DMS153 treated with DMSO at 0.1 percent for 48 hours (cell line): Measurements from ENCODE around the gene ATP11B.

Experiments used
- DNase-seq: peaks from one replicate; lab custom pipeline; 2025; ENCODE audit not compliant: unreplicated experiment; lab: John Stamatoyannopoulos, UW

Gene ATP11B

GRCh38 chr3:182947888-182948287 lies 154.6 kb downstream of the ATP11B start:
- DNase-seq, result no peak

- DNase-seq, result no peak
Measured at GRCh38 chr3:182948305-182948704, 155.0 kb downstream of the ATP11B start.

DNA sequence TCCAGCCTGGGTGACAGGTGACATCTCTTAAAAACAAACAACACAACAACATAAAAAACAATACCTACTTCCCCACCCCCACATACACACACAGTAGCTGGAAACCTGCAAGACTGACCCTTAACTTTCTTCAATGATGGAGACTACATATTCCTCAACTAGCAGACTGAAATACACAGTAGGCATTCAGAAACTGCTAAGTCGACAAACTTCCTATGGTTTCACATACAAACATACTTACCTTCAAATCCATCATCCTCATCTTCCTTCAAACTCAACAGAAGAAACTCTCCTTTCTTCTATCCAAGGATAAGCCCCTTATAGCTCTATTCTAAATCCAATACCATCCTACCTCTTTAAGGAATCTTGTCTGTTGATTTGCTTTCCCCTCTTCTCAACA lies 156.4 kb downstream of the ATP11B start:
- DNase-seq, result no peak

- DNase-seq, result no peak
Measured at GRCh38 chr3:182954553-182955235, 161.4 kb downstream of the ATP11B start.

DNA sequence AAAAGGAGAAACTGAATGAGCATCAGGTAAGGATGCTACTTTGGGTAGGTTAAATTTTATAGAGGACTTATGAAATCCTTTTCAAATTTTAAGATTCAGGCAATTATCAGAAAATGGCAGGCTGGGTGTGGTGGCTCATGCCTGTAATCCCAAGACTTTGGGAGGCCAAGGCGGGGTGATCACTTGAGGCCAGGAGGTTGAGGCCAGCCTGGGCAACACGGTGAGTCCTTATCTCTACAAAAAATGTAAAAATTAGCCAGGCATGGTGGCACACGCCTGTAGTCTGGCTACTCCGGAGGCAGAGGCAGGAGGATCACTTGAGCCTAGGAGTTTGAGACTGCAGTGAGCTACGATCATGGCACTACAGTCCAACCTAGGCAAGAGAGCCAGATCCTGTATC lies 163.9 kb downstream of the ATP11B start:
- no peak for DNase-seq

DNA sequence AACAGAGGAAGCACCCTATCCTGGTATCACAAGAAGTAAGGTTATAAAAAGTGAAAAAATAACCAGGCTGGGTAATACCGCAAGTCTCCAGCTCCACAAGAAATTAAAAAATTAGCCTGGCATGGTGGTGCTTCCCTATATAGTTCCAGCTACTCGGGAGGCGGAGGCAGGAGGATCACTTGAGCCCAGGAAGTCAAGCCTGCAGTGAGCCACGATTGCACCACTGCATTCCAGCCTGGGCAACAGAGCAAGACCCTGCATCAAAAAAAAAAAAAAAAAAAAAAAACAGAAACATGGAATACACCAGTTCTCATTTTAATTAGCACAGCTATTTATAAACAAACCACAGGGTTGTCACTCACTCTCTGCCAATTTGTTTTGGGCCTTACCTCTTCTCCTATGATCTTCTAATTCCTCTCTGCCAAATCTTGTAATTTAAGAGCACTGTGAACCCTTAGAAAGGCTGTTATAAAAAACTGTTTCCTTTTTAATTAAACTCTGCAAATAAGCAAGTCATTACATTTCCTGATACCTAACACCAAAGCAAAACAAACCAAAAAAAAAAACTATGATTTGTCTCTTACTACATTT lies 164.5 kb downstream of the ATP11B start:
- no peak for DNase-seq

DNA sequence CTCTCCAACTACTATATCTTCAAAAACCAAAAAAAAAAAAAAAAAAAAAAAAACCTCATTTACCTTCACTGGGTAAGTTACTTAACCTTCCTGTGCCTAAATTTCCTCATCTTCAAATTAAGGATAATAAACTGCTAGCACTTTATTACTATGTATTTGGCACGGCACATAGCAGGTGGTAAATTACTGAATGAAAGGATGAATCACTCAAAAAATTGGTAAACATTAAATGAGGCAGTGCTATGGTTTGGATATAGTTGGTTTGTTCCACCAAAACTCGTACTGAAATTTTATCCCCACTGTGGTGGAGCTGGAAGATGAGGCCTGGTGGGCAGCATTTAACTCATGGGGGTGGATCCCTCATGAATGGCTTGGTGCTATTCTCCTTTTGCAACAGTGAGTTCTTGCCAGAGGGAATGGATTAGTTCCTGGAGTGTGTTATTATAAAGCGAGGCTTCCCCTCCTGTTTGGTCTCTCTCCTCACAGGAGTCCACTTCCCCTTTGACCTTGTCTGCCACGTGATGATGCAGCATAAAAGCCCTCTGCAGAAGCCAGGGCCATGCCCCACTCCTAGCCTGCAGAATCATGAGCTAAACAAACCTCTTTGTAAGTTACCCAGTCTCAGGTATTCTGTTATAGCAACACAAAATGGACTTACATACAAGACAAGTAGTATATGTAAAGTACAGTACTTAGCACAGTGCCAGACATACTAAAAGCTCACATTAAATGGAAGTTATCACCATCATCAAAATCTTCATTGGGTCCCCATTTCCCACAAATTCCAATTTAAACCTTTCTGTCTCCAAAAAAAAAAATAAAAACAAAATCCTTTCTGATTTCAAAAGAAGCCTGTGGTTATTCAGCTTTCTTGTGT lies 166.4 kb downstream of the ATP11B start:
- DNase-seq, result no peak

GRCh38 chr3:182962166-182962565 lies 168.9 kb downstream of the ATP11B start:
- no peak for DNase-seq

- no peak for DNase-seq
Measured at GRCh38 chr3:182964179-182964578, 170.9 kb downstream of the ATP11B start.

DNA sequence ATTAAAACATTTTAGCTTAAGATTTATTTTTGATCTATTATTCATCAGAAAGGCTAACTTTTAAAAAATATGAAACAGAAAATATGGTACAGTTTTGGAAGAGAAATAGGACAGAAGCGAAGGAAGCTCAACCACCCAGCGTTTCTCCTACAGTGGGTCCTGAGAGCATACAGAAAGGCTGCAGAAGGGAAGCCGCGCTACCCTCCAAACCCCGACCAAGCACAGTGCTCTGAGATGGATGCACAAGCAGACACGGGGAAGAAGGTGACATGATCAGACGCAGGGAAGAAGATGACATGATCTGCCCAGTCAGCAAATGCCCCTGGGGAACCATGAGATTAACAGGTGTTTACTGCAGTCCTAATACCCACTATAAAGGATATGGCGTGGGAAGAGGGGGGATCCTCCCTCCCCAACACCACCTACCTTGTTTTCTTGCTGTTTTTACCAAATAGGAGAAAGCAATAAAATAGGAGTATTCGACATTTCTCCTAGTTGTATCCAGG lies 172.6 kb downstream of the ATP11B start:
- DNase-seq, result no peak

DNA sequence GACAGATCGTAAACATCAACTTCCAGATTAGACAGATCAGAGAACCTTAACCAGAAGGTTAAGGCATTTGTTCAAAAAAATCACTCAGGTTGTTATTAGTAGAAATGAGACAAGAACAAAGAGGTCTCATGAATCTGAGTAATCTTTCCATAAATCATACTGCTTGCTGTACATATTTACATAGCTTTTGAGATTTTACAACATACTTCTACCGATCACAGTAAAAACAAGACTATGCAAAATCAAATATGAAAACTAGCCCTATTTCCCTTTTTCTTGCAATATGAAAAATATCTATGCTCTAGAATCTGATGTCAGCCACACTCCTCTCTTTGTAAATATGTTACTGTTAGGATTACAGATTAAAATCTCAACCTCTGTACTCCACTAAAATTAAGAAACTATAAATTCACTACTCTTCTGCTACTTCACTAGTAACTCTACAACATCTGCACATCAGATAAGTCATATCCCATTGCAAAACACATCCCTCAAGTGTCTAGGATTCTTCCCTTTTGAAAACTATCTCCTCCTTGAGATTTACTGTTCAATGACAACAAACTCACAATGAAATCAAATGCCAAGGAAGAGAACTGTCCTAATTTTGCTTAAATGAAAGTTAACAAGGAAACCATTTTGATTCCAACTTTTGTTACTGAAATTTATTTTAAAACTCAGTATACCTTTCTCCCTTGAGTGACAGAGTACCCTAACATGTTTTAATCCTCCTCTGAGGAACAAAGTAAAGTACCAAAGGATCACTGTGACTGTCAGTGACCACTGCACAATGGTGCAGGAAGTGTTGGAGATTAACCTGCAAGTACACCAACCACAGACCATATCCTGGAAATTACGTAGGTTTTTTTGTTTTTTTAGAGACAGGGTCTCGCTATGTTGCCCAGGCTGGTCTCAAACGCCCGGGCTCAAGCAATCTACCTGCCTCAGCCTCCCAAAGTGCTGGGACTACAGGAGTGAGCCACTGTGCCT lies 174.2 kb downstream of the ATP11B start:
- no peak for DNase-seq

- no peak for DNase-seq
Measured at GRCh38 chr3:182969277-182969676, 176.0 kb downstream of the ATP11B start.

GRCh38 chr3:182969853-182970252 lies 176.5 kb downstream of the ATP11B start:
- DNase-seq, result no peak

DNA sequence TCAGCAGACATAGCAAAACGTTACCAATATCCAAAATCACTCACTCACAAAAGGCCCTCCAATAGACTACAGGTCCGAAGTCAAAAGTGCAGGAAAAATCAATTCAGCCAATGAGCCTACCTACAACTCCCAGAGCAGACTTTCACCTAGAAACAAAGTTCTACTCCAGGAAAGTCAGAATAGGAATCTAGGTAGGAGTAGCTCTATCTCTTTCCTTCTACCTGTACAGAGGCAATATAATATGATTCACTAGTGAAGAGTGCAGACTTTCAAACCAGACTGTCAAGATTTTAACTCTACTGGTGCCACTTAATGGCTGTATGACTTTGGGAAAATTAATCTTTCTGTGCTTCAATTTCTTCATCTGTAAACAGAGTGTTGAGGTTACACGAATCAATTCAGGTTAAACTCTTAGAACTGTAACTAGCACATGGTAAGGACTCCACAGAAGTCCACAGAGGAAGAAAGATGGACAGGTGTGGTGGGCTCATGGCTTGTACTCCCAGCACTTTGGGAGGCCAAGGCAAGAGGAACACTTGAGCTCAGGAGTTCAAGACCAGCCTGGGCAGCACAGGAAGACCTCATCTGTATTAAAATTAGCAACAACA lies 177.6 kb downstream of the ATP11B start:
- no peak for DNase-seq
